Measurements from ENCODE around the gene CT45A1.
"Not testable (repeated sequence)": the region's sequence is repeated elsewhere in the genome, so short reads cannot be mapped to it uniquely, and the experiment has no call there.

The CT45A1 gene

GRCh38 chrX:135713183-135713689, at the start of gene CT45A1:
CT45A1 (plus strand) TSS chrX:135713639; CDS start chrX:135718941, 5,302 bp downstream.
- in situ Hi-C loops (cut with HindIII; ENCODE audit: low sequenced_read_pairs): not testable (repeated sequence)

- in situ Hi-C loops (cut with HindIII; ENCODE audit: low sequenced_read_pairs): not testable (repeated sequence)
These were observed 40.5 kb upstream of the CT45A1 start for GRCh38 chrX:135672979-135673378.

GRCh38 chrX:135688137-135688536, 25.3 kb upstream of the CT45A1 start:
- in situ Hi-C loops (cut with HindIII; ENCODE audit: low sequenced_read_pairs): no loop called here

GRCh38 chrX:135695471-135695870, 18.0 kb upstream of the CT45A1 start:
- in situ Hi-C loops (cut with HindIII; ENCODE audit: low sequenced_read_pairs): no loop called here

GRCh38 chrX:135697601-135698000, 15.8 kb upstream of the CT45A1 start:
- in situ Hi-C loops (cut with HindIII; ENCODE audit: low sequenced_read_pairs): no loop called here

GRCh38 chrX:135698924-135699323, 14.5 kb upstream of the CT45A1 start:
- in situ Hi-C loops (cut with HindIII; ENCODE audit: low sequenced_read_pairs): no loop called here

GRCh38 chrX:135707880-135708279, 5.6 kb upstream of the CT45A1 start:
- in situ Hi-C loops (cut with HindIII; ENCODE audit: low sequenced_read_pairs): no loop called here

GRCh38 chrX:135713795-135714194, 356 bp downstream of the CT45A1 start:
- in situ Hi-C loops (cut with HindIII; ENCODE audit: low sequenced_read_pairs): no loop called here

- in situ Hi-C loops (cut with HindIII; ENCODE audit: low sequenced_read_pairs): not testable (repeated sequence)
These were observed 21.2 kb downstream of the CT45A1 start for GRCh38 chrX:135734666-135735065.

GRCh38 chrX:135737366-135738071, 24.1 kb downstream of the CT45A1 start:
- in situ Hi-C loops (cut with HindIII; ENCODE audit: low sequenced_read_pairs): no loop called here

- in situ Hi-C loops (cut with HindIII; ENCODE audit: low sequenced_read_pairs): no loop called here
These were observed 27.3 kb downstream of the CT45A1 start for GRCh38 chrX:135740681-135741149.

- in situ Hi-C loops (cut with HindIII; ENCODE audit: low sequenced_read_pairs): no loop called here
These were observed 27.8 kb downstream of the CT45A1 start for GRCh38 chrX:135741192-135741715.

GRCh38 chrX:135744739-135745138, 31.3 kb downstream of the CT45A1 start:
- in situ Hi-C loops (cut with HindIII; ENCODE audit: low sequenced_read_pairs): not testable (repeated sequence)

- in situ Hi-C loops (cut with HindIII; ENCODE audit: low sequenced_read_pairs): not testable (repeated sequence)
These were observed 54.7 kb downstream of the CT45A1 start, which contains the start of gene CT45A3 for GRCh38 chrX:135768091-135768490. CT45A3 (minus strand) TSS chrX:135768191; CDS start chrX:135764444, 3,747 bp downstream.
